MCF 10A (cell line): ENCODE data around the gene FOXO3. TPM values are rescaled to one million over a fixed set of nuclear protein-coding genes. Genes with fewer than 3 reads are reported as not detected.

Experiments used
- BruUV-seq: library from RNA; stranded (reverse); fragments of 400-500 nt; replicated peaks from 2 replicates; lab custom pipeline; 2021; lab: Mats Ljungman, UMichigan
- CTCF ChIA-PET: fragments of 300-600 bp; sonication (Branson Sonifier 250); formaldehyde crosslinking; extraction: SDS; loops from one replicate; lab custom pipeline; 2021; ENCODE audit warnings: antibody characterized with exemption, inconsistent platforms; lab: Yijun Ruan, JAX
- POLR2A ChIA-PET: fragments of 300-600, 350-650 bp; sonication (Branson Sonifier 250); formaldehyde crosslinking; extraction: SDS; loops from one replicate; lab custom pipeline; 2020; ENCODE audit warnings: antibody characterized with exemption, inconsistent platforms; lab: Yijun Ruan, JAX
- DNase-seq: peaks from one replicate; pipeline ENCODE4 v3.0.0-alpha.2; 2018; ENCODE audit not compliant: unreplicated experiment
- H3K27ac Mint-ChIP-seq: one replicate; pipeline ENCODE4 v1.8.0; 2022; ENCODE audit warnings: mild to moderate bottlenecking, low read depth, mixed read lengths; ENCODE audit not compliant: unreplicated experiment
- H3K27me3 Mint-ChIP-seq: one replicate; pipeline ENCODE4 v1.8.0; 2022; ENCODE audit warnings: mixed read lengths; ENCODE audit not compliant: insufficient read depth, unreplicated experiment
- H3K36me3 Mint-ChIP-seq: one replicate; pipeline ENCODE4 v1.8.0; 2022; ENCODE audit warnings: mild to moderate bottlenecking, moderate library complexity, mixed read lengths; ENCODE audit not compliant: insufficient read depth, unreplicated experiment
- H3K4me1 Mint-ChIP-seq: one replicate; pipeline ENCODE4 v1.8.0; 2022; ENCODE audit warnings: mixed read lengths; ENCODE audit not compliant: insufficient read depth, unreplicated experiment
- H3K4me3 Mint-ChIP-seq: one replicate; pipeline ENCODE4 v1.8.0; 2022; ENCODE audit warnings: mild to moderate bottlenecking, moderate library complexity, mixed read lengths; ENCODE audit not compliant: unreplicated experiment
- H3K9me3 Mint-ChIP-seq: one replicate; pipeline ENCODE4 v1.8.0; 2022; ENCODE audit warnings: mixed read lengths; ENCODE audit not compliant: unreplicated experiment
- intact Hi-C: fragments of 100-400 bp; cut with micrococcal nuclease; formaldehyde crosslinking; loops from 2 replicates; pipeline ENCODE4 v1.14.1; 2022
- total RNA-seq: library from RNA; stranded (reverse); gene quantifications from 2 replicates; pipeline ENCODE4 v1.2.3, GENCODE V29; 2022
- TF ChIP-seq, protein P1 (sequence below): fragments of 200-600 bp; IDR thresholded peaks from one replicate; pipeline ENCODE4 v1.8.0; 2022; ENCODE audit warnings: antibody characterized with exemption, mild to moderate bottlenecking; ENCODE audit not compliant: unreplicated experiment

Gene FOXO3
- total RNA-seq, 1 experiment from 2014 or later = 53.0 TPM

DNA sequence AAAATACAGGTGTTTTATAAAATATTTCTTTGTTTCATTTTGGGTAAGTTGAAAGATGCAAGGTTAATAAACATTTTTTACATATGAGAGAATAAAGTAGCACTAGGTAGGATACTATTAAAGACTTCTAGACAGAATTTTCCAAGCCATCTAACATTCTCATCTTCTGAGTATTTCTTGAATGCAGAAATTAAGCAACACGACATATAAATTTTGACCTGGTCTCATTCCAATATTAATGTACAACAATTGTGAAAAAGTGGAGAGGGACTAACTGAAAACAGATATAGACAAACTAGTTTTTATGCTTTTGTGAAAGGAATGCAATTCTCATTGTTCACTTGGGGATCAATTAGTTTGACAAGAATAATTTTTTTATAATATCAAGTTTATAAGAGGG lies 11.5 kb upstream of the FOXO3 start:
- no TSS peak for BruUV-seq
- Mint-ChIP-seq H3K4me3 (no peak overlapping the region), H3K27me3 (no peaks in the 10 kb centered on the region), H3K36me3 (no peaks in the 10 kb centered on the region), H3K4me1 (no peaks in the 10 kb centered on the region), H3K9me3 (no peaks in the 10 kb centered on the region), H3K27ac (no peak overlapping the region)
- no peak for DNase-seq
- ChIA-PET CTCF (no interaction called here), POLR2A (no interaction called here)
- intact Hi-C loops = loop anchor here (10.0 kb wide), 1 partner anchor 636 kb away; no protein-coding TSS in a partner anchor
- TF ChIP-seq, protein P1, sequence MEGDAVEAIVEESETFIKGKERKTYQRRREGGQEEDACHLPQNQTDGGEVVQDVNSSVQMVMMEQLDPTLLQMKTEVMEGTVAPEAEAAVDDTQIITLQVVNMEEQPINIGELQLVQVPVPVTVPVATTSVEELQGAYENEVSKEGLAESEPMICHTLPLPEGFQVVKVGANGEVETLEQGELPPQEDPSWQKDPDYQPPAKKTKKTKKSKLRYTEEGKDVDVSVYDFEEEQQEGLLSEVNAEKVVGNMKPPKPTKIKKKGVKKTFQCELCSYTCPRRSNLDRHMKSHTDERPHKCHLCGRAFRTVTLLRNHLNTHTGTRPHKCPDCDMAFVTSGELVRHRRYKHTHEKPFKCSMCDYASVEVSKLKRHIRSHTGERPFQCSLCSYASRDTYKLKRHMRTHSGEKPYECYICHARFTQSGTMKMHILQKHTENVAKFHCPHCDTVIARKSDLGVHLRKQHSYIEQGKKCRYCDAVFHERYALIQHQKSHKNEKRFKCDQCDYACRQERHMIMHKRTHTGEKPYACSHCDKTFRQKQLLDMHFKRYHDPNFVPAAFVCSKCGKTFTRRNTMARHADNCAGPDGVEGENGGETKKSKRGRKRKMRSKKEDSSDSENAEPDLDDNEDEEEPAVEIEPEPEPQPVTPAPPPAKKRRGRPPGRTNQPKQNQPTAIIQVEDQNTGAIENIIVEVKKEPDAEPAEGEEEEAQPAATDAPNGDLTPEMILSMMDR = no peak

DNA sequence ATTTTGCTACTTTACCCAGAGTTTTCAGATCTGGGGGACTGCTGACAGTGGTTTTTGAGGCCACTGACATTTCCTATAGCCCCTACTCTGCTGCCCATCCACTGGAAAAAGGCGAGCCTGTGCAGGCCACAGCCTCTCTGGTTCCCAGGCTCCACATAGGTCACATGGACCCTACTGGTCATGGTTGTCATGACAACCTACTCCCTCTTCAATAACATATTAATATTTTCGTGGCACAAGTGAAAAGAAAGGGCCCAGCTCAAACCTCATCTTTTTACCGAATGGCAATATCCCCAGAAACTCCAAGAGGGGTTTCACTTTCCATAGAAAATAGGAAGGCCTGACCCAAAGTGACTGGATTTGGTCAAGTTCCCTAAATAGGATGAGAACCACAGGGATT lies 11.0 kb upstream of the FOXO3 start:
- CTCF ChIA-PET = interaction anchor here (0.8 to 3.9 kb wide), 2 partner anchors 8 to 526 kb away, joined by 3 to 23 read pairs; no protein-coding TSS in a partner anchor
- peaks cover 3% of the 10 kb centered on the region for H3K4me1 Mint-ChIP-seq
- POLR2A ChIA-PET = interaction anchor here (1.1 to 1.3 kb wide), 2 partner anchors 8 to 11 kb away, joined by 3 to 6 read pairs; partner anchors contain the start of gene FOXO3

DNA sequence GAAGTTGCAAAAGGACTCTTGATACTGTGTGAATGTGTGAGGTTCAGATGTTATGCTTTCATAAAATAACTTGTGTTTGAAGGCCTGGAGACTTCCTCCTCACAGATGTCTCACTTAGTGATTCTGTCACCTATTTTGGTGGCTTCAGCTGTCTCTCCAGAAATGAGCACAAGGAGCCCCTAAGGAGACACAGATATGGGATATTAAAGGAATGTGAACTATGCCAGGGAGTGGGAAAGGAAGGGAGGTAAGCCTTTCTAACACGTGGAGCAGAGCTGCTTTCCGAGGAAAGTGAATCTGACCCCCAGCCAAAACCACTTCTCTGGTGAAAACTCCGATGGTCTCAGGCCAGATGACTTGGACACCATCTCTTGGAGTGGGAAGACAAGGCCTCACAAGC lies 10.5 kb upstream of the FOXO3 start:
- no TSS peak for BruUV-seq
- intact Hi-C loops = no loop called here
- POLR2A ChIA-PET = interaction anchor here (1.1 to 1.3 kb wide), 3 partner anchors 8 to 38 kb away, joined by 3 to 6 read pairs (median 3); partner anchors contain the start of gene FOXO3
- Mint-ChIP-seq H3K36me3 (no peaks in the 10 kb centered on the region), H3K4me1 (peaks cover 8% of the 10 kb centered on the region), H3K9me3 (no peaks in the 10 kb centered on the region), H3K4me3 (no peak overlapping the region), H3K27ac (no peak overlapping the region), H3K27me3 (no peaks in the 10 kb centered on the region)
- TF ChIP-seq, protein P1 = no peak
- no peak for DNase-seq
- CTCF ChIA-PET = interaction anchor here (0.7 to 3.9 kb wide), 8 partner anchors 8 to 526 kb away, joined by 3 to 23 read pairs (median 3); no protein-coding TSS in a partner anchor

More for the DNA sequence above, 11.0 kb upstream of the FOXO3 start:
- Mint-ChIP-seq H3K4me3 (no peak overlapping the region), H3K9me3 (no peaks in the 10 kb centered on the region), H3K27ac (no peak overlapping the region), H3K27me3 (no peaks in the 10 kb centered on the region), H3K36me3 (no peaks in the 10 kb centered on the region)
- no TSS peak for BruUV-seq
- no peak for DNase-seq
- TF ChIP-seq, protein P1 = no peak
- intact Hi-C loops = loop anchor here (10.0 kb wide), 1 partner anchor 635 kb away; no protein-coding TSS in a partner anchor

DNA sequence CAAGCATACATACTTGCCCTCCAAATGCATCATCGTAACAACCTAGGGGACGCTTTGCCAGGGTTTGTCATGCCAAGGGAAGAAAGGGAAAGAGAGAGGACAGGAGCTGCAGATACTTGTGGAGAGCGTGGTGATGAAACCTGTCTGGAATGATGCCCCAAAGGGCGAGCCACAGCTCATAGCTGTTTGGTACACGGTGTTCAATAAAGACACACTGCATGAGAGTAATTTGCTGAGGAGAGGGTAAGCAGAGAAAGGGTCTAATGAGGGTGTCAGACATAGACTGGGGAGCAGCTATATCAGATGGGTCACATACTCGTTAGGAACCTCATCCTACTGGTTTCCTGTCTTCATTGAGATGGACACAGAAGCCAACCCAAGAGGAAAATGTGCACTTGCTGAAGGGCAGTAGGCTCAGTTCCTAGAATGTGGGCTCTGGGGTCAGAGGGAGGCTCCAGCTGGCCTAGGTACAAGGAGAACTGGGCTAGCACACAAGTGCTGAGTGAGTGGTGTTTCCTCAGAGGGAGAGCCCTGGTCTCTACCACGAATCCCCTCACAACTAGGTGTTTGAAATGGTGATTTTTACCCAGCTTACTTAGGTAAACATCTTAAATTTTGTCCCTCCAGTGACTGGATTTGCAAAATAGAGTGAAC lies 5.2 kb upstream of the FOXO3 start:
- TF ChIP-seq, protein P1 = no peak
- Mint-ChIP-seq H3K4me3 (peak overlapping the region; percentile 58), H3K9me3 (no peaks in the 10 kb centered on the region), H3K27me3 (no peaks in the 10 kb centered on the region), H3K36me3 (no peaks in the 10 kb centered on the region), H3K27ac (peak overlapping the region; percentile 59), H3K4me1 (peaks cover 28% of the 10 kb centered on the region)
- intact Hi-C loops = no loop called here
- DNase-seq = peak; percentile 60
- POLR2A ChIA-PET = interaction anchor here (0.7 to 8.5 kb wide), 25 partner anchors 9 to 538 kb away, joined by 3 to 164 read pairs (median 5); partner anchors contain the start of genes SESN1 and SNX3
- CTCF ChIA-PET = interaction anchor here (0.5 to 4.4 kb wide), 9 partner anchors 9 to 455 kb away, joined by 3 to 25 read pairs (median 3); no protein-coding TSS in a partner anchor
- BruUV-seq = no TSS peak
